IPS DF 4.7 (cell line): Measurements from ENCODE around the gene SGK1.
"Not testable (repeated sequence)": the region's sequence is repeated elsewhere in the genome, so short reads cannot be mapped to it uniquely, and the experiment has no call there.

Source experiments
- DNase-seq: peaks from one replicate; pipeline ENCODE4 v3.0.0-alpha.2; 2013; ENCODE audit warnings: low spot score; ENCODE audit errors: extremely low read depth

SGK1 gene

GRCh38 chr6:134254118-134254517 lies 63.8 kb downstream of the SGK1 start:
- no peak for DNase-seq

DNA sequence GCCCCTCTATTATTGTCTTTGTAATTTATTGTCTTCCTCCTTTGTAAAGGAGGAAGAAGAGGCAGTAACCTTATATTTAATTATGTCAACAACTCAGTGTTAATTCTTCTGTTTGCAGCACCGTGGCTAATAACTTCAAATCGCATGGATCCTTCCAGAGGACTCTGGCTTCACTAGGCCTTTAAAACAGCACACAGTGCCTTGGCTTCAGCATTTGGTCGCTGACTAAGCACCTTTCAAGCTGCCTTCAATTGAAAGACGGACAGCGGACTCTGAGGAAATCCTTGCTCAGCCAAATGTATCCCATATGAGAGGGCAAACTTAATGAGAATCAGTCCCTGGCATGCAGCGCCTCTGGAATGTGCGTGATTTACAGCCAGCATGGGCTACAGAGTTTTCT lies 64.2 kb downstream of the SGK1 start:
- DNase-seq, result no peak

DNA sequence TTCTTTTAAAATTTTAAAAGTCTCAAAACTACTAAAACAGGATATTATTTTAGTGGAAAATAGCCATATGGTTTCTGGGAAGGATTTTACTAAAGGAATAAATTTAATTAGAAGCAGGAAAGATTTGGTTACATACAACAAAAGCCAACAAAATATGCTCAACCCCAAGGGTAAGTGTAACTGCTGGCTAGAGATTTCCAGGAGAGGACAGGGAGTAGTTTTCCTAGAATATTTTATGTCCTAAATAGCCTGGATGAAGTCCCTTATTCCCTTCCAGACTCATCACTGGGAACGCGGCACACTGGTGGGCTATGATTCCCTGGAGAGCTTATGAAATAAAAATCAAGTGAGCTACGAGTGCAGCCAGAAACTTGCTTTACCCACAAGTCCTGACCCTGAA lies 66.6 kb downstream of the SGK1 start:
- no peak for DNase-seq

DNA sequence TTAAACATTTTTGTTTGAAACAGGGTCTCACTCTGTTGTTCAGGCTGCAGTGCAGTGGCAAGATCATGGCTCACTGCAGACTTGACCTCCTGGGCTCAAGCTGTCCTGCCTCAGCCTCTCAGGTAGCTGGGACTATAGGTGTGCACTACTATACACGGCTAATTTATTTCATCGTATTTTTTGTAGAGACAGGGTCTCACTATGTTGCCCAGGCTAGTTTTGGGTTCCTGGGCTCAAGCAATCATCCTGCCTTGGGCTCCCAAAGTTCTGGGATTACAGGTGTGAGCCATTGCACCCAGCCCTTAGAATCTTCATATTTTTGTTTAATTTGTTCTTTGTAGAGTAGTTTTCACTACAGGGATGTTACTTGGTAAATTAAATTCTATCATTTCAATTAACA lies 67.1 kb downstream of the SGK1 start:
- no peak for DNase-seq

- DNase-seq, result no peak
These were observed 67.9 kb downstream of the SGK1 start for GRCh38 chr6:134249759-134250602.

DNA sequence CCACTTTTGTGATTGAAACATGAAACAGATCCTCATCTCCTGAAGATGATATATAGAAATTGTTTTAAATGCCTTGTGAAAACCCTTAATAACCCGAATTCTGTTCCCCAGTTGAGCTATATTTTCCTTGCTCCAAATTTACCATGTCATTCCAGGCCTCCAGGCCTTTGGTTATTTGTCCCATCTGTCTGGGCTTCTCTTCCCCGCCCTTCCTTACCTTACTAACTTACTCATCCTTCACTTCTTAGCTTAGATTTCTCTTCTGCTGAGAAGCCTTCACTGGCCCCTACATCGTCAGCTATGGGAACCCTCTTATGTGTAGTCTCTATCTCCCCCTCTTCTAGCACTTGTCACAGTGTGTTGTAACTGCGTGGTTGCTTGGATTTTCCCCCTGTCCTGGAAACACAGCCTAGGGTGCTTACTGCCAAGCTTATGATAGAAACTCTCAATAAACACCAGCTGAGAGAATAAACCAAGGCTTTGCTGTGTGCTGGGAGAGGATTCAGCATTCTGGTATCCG lies 68.6 kb downstream of the SGK1 start:
- DNase-seq, result no peak

DNA sequence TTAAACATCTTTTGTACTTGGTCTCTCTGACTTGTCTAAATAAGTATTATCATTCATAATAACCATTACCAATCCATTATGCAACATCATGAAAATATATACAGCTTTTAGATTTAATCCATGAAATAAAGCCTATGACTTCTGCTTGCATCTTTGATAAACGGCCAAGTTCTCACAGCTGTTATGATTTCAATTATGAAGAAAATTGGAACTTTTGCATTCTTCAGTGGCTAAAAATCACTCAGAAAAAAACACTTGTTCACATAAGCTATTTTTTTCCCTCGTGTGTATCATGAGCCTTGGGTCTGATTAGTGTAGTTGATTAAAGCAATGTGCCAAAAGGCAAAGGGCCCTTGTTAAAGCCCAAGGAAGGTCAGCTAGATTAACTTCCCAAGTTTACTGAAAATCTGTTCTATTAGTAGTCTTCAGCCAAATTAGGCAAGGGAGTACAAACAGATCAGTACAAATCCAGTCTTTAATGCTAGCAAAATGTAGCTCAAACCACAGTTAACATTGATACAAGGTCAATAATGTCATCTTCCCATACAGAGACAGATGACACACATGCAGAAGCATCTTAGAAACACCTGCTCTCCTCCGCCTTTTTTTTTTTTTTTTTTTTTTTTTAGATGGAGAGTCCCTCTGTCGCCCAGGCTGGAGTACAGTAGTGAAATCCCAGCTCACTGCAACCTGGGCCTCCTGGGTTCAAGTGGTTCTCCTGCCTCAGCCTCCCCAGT lies 69.9 kb downstream of the SGK1 start:
- DNase-seq, result no peak

GRCh38 chr6:134247231-134247833 lies 70.6 kb downstream of the SGK1 start:
- DNase-seq, result no peak

DNA sequence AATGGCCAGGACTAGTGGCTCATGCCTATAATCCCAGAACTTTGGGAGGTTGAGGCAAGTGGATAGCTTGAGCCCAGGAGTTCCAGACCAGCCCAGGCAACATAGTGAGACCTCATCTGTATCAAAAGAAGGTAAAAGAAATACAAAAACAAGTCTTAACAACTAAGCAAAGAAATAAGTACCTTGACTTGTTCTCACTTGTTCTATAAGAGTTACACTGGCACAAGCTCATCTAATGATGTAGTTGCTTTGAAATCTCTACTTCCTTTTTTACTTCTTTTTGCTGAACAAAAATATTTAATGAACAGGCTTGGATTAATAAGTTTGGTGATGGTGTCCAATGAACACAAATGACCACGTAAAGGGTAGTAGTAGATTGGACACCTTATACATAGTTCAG lies 72.2 kb downstream of the SGK1 start:
- no peak for DNase-seq

- no peak for DNase-seq
These were observed 72.9 kb downstream of the SGK1 start for GRCh38 chr6:134245041-134245440.

- no peak for DNase-seq
These were observed 77.1 kb downstream of the SGK1 start for GRCh38 chr6:134240665-134241431.

GRCh38 chr6:134238960-134239795 lies 78.7 kb downstream of the SGK1 start:
- DNase-seq, result no peak

DNA sequence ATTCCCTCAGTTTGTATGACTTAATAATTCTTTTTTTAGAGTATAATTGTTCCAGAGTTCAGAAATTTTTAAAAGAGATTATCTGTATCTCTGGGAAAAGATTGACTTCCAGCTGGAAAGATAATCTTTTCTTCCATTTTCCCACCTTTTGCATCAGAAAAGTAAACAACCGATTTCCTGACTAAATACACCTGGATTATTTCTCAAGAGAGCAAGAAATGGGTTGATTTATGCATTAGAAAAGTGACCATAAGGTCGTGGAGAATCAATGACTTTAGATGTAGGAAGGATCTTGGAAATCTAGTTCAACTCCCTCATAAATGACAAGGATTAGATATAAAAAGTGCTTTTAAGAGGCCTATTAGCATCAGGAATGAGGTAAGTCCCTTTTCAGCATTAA lies 79.9 kb downstream of the SGK1 start:
- no peak for DNase-seq

DNA sequence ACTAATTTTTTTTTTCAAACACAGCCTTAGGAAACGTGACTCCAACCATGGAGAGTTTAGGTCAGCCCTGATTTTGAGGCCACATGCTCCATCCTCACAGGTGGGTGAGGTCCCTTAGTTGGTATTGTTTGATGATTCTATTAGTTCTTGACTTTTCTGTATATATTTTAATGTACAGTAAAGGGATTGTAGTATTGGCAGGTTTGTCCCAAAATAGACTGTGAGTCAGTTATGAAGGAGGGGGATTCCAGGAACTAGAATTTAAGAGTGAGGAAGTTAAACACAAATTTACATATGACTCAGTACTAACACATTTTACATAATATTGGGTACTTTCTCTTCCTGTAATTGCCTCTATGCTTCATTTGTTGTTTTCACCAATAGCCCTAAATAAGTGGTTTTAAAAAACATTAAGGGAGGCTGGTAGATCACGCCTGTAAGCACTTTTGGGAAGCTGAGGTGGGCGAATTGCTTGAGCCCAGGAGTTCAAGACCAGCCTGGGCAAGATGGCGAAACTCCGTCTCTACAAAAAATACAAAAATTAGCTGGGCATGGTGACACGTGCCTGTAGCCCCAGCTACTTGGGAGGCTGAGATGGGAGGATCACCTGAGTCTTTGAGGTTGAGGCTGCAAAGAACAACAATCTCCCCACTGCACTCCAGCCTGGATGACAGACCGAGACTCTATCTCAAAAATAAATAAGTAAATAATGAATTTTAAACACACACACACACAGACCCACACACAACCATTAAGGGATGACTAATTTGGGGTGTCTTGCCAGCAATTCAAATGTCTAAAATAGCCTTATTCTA lies 81.8 kb downstream of the SGK1 start:
- DNase-seq, result no peak

- DNase-seq, result not testable (repeated sequence)
These were observed 82.6 kb downstream of the SGK1 start for GRCh38 chr6:134235334-134235733.

- DNase-seq, result no peak
These were observed 84.5 kb downstream of the SGK1 start for GRCh38 chr6:134233180-134233955.

DNA sequence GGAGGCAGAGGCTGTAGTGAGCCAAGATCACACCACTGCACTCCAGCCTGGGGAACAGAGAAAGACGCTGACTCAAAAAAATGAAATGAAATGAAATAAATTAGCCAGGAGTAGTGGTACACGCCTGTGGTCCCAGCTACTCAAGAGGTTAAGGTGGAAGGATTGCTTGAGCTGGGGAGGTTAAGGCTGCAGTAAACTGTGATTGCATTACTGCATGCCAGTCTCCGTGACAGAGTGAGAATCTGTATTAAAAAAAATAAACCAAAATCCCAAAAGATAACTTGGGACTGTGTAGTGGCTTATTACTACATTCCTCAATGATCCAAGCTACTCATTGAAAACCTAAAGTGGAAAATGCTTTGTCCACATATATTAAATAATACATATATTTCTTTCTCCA lies 87.0 kb downstream of the SGK1 start:
- no peak for DNase-seq

- no peak for DNase-seq
These were observed 87.7 kb downstream of the SGK1 start for GRCh38 chr6:134230087-134230700.
